GM18861 (cell line): ENCODE data around the gene RRAGA.
"Not testable (repeated sequence)": the region's sequence is repeated elsewhere in the genome, so short reads cannot be mapped to it uniquely, and the experiment has no call there.

Experiments
- ATAC-seq: cut with Tn5 transposase; IDR thresholded peaks from one replicate; pipeline ENCODE4 v1.9.1; 2021; ENCODE audit not compliant: unreplicated experiment

RRAGA gene

GRCh38 chr9:19048966-19049916 is at the start of gene RRAGA:
TSS of gene RRAGA (plus strand) at chr9:19049427. CDS start at chr9:19049660, 233 bp downstream.
- ATAC-seq, result peak; percentile 89

- ATAC-seq, result no peak
Measured at GRCh38 chr9:19000133-19000532, 49.1 kb upstream of the RRAGA start.

- ATAC-seq, result no peak
Measured at GRCh38 chr9:19009391-19009965, 39.7 kb upstream of the RRAGA start.

GRCh38 chr9:19018201-19018600 is 31.0 kb upstream of the RRAGA start:
- ATAC-seq, result no peak

GRCh38 chr9:19020886-19021455 is 28.3 kb upstream of the RRAGA start:
- ATAC-seq, result no peak

- not testable (repeated sequence) for ATAC-seq
Measured at GRCh38 chr9:19021649-19022048, 27.6 kb upstream of the RRAGA start.

- no peak for ATAC-seq
Measured at GRCh38 chr9:19022206-19022605, 27.0 kb upstream of the RRAGA start.

- no peak for ATAC-seq
Measured at GRCh38 chr9:19023078-19023477, 26.1 kb upstream of the RRAGA start.

- no peak for ATAC-seq
Measured at GRCh38 chr9:19026375-19026774, 22.9 kb upstream of the RRAGA start.

GRCh38 chr9:19027825-19028224 is 21.4 kb upstream of the RRAGA start:
- no peak for ATAC-seq

GRCh38 chr9:19028835-19029451 is 20.3 kb upstream of the RRAGA start:
- ATAC-seq, result peak; percentile 63

GRCh38 chr9:19030899-19031298 is 18.3 kb upstream of the RRAGA start:
- no peak for ATAC-seq

- ATAC-seq, result no peak
Measured at GRCh38 chr9:19032406-19032805, 16.8 kb upstream of the RRAGA start.

GRCh38 chr9:19033015-19033414 is 16.2 kb upstream of the RRAGA start, which contains the start of gene SAXO1:
TSS of gene SAXO1 (minus strand) at chr9:19033209. CDS start at chr9:19032908, 301 bp downstream.
- ATAC-seq, result no peak

GRCh38 chr9:19036611-19037010 is 12.6 kb upstream of the RRAGA start:
- ATAC-seq, result no peak

- ATAC-seq, result no peak
Measured at GRCh38 chr9:19049917-19050636, 850 bp downstream of the RRAGA start.

- ATAC-seq, result no peak
Measured at GRCh38 chr9:19050637-19051591, 1.7 kb downstream of the RRAGA start.

GRCh38 chr9:19057033-19057432 is 7.8 kb downstream of the RRAGA start:
- no peak for ATAC-seq

- ATAC-seq, result no peak
Measured at GRCh38 chr9:19074229-19074628, 25.0 kb downstream of the RRAGA start.

GRCh38 chr9:19074836-19075235 is 25.6 kb downstream of the RRAGA start:
- ATAC-seq, result no peak
